ENCODE measurements around the gene NDC1. TPM values are rescaled to one million over a fixed set of nuclear protein-coding genes. Genes with fewer than 3 reads are reported as not detected.
"Not testable (repeated sequence)": the region's sequence is repeated elsewhere in the genome, so short reads cannot be mapped to it uniquely, and the experiment has no call there.

The NDC1 gene
- total RNA-seq, 2 donors from 2014 or later = 17.3 to 39.4 TPM

DNA sequence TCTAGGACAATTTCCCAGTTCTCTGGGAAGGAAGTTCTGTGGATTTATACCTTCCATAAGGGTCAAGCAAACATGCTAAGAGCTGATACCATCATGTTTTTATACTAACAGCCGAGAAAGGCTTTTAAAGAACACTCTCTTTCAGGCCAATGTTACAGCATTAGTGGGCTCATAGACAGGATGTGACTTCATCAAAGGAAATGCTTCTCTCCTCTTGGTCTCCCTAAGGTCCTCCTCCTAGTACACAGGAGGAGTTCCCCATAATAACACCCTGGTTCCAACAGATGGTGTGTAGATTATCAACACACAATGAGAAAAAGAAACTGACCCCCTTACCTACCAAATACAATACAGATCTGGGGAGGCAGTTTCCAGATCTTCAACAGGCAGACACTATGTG is 72.4 kb downstream of the NDC1 start:
- intact Hi-C loops (cut with DNase I) = no loop called here
- TF ChIP-seq CTCF (IDR thresholded peaks at IDR 0.05) = no peak
- Histone ChIP-seq H3K4me3 (no peak overlapping the region), H3K27ac (no peak overlapping the region), H3K9me3 (no peaks in the 10 kb centered on the region), H3K36me3 (no peaks in the 10 kb centered on the region), H3K27me3 (no peaks in the 10 kb centered on the region), H3K4me1 (no peaks in the 10 kb centered on the region), H3K9ac (ENCODE audit: low read depth in 2 of 2, low read length in 2 of 2) (no peak overlapping the region)
- no peak for DNase-seq

DNA sequence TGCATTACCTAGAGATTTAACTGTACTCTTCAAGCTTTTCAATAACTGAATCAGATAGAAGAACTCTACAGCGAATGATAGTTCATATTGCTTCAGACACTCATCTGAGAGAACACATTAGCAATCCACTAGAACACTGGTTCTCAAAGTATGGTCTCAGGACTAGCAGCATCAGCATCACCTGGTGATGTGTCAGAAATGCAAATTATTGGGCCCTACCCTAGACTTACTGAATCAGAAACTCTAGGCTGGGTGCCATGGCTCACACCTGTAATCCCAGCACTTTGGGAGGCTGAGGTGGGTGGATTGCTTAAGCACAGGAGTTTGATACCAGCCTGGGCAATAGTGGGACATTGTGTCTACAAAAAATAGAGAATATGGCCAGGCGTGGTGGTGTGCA is 74.2 kb downstream of the NDC1 start:
- no peak for DNase-seq
- no peaks in the 10 kb centered on the region for H3K36me3 ChIP-seq
- no peaks in the 10 kb centered on the region for H3K9me3 ChIP-seq
- intact Hi-C loops (cut with DNase I) = no loop called here
- no peak for TF ChIP-seq CTCF (IDR thresholded peaks at IDR 0.05)
- no peaks in the 10 kb centered on the region for H3K27me3 ChIP-seq
- no peak overlapping the region for H3K27ac ChIP-seq
- no peak overlapping the region for H3K4me3 ChIP-seq
- H3K4me1 ChIP-seq = no peaks in the 10 kb centered on the region
- H3K9ac ChIP-seq (ENCODE audit: low read depth in 2 of 2, low read length in 2 of 2) = no peak overlapping the region

GRCh38 chr1:53763461-53763860 is 74.6 kb downstream of the NDC1 start:
- intact Hi-C loops (cut with DNase I) = no loop called here
- TF ChIP-seq CTCF (IDR thresholded peaks at IDR 0.05) = no peak

GRCh38 chr1:53760497-53760896 is 77.6 kb downstream of the NDC1 start:
- intact Hi-C loops (cut with DNase I); H3K27me3 ChIP-seq; H3K27ac ChIP-seq; DNase-seq; H3K4me1 ChIP-seq; H3K4me3 ChIP-seq; H3K36me3 ChIP-seq; H3K9me3 ChIP-seq; H3K9ac ChIP-seq (ENCODE audit: low read depth in 2 of 2, low read length in 2 of 2): not testable (repeated sequence)

More at GRCh38 chr1:53763461-53763860, 74.6 kb downstream of the NDC1 start:
- Histone ChIP-seq H3K27ac (no peak overlapping the region), H3K36me3 (no peaks in the 10 kb centered on the region), H3K27me3 (no peaks in the 10 kb centered on the region), H3K4me3 (no peak overlapping the region), H3K4me1 (no peaks in the 10 kb centered on the region), H3K9ac (ENCODE audit: low read depth in 2 of 2, low read length in 2 of 2) (no peak overlapping the region), H3K9me3 (no peaks in the 10 kb centered on the region)
- no peak for DNase-seq

DNA sequence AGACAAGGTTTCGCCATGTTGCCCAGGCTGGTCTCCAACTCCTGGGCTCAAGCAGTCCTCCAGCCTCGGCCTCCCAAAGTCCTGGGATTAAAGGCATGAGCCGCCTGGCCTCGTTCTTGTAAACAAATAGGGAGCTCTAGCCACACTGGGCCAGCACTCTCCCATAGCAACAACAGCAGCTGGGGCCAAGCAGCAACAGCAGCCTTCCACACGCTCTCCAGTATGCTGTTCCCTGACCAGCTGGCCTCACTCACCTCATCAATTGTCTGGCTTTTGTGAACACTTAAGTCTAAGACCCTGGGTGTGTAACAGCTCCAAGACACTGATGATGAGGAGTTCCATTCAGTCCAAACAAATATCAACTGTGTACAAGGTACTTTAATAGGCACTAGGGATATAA is 82.2 kb downstream of the NDC1 start:
- intact Hi-C loops (cut with DNase I) = loop anchor here (2.0 kb wide), 1 partner anchor 271 kb away; no protein-coding TSS in a partner anchor
- Histone ChIP-seq H3K27me3 (no peaks in the 10 kb centered on the region), H3K27ac (no peak overlapping the region), H3K4me3 (no peak overlapping the region), H3K9ac (ENCODE audit: low read depth in 2 of 2, low read length in 2 of 2) (no peak overlapping the region), H3K36me3 (no peaks in the 10 kb centered on the region), H3K4me1 (no peaks in the 10 kb centered on the region), H3K9me3 (no peaks in the 10 kb centered on the region)
- DNase-seq = no peak
- no peak for TF ChIP-seq CTCF (IDR thresholded peaks at IDR 0.05)

- intact Hi-C loops (cut with DNase I) = loop anchor here (2.0 kb wide), 1 partner anchor 270 kb away; no protein-coding TSS in a partner anchor
- Histone ChIP-seq H3K4me3 (no peak overlapping the region), H3K9ac (ENCODE audit: low read depth in 2 of 2, low read length in 2 of 2) (no peak overlapping the region), H3K27me3 (no peaks in the 10 kb centered on the region), H3K4me1 (no peaks in the 10 kb centered on the region), H3K36me3 (no peaks in the 10 kb centered on the region), H3K27ac (no peak overlapping the region), H3K9me3 (no peaks in the 10 kb centered on the region)
- peak; percentile 61 for TF ChIP-seq CTCF (IDR thresholded peaks at IDR 0.05)
- peak; percentile 54 for DNase-seq
These were observed 83.4 kb downstream of the NDC1 start for GRCh38 chr1:53754484-53755312.

Data from colonic mucosa (tissue), 4 donors.